T-helper 2 cell treated with Interferon-gamma antibody and Interleukin-4, amounts not matched to agents 5 μg/mL and 100 μg/mL, for 36 hours (primary cell): Measurements from ENCODE around the gene CHD9.
"Not testable (repeated sequence)": the region's sequence is repeated elsewhere in the genome, so short reads cannot be mapped to it uniquely, and the experiment has no call there.

Experiments
- DNase-seq: peaks from one replicate; pipeline ENCODE4 v3.0.0; 2021; ENCODE audit warnings: low spot score
- H3K27ac Mint-ChIP-seq: one replicate; pipeline ENCODE4 v1.8.0; 2021; ENCODE audit warnings: mild to moderate bottlenecking, mixed read lengths
- H3K27me3 Mint-ChIP-seq: one replicate; pipeline ENCODE4 v1.8.0; 2021; ENCODE audit warnings: low read depth, mixed read lengths
- H3K36me3 Mint-ChIP-seq: one replicate; pipeline ENCODE4 v1.8.0; 2021; ENCODE audit warnings: low read depth, mixed read lengths
- H3K4me1 Mint-ChIP-seq: one replicate; pipeline ENCODE4 v1.8.0; 2021; ENCODE audit warnings: low read depth, mixed read lengths
- H3K4me3 Mint-ChIP-seq: one replicate; pipeline ENCODE4 v1.8.0; 2022; ENCODE audit warnings: mild to moderate bottlenecking, moderate library complexity, mixed read lengths
- H3K9me3 Mint-ChIP-seq: one replicate; pipeline ENCODE4 v1.8.0; 2021; ENCODE audit warnings: mixed read lengths

The CHD9 gene

GRCh38 chr16:53175118-53175517, 120.3 kb downstream of the CHD9 start:
- Mint-ChIP-seq H3K4me1 (peaks cover 7% of the 10 kb centered on the region), H3K27ac (no peak overlapping the region), H3K27me3 (no peaks in the 10 kb centered on the region), H3K36me3 (no peaks in the 10 kb centered on the region), H3K4me3 (no peak overlapping the region), H3K9me3 (no peaks in the 10 kb centered on the region)
- no peak for DNase-seq

- Mint-ChIP-seq H3K36me3 (no peaks in the 10 kb centered on the region), H3K4me1 (peaks cover 7% of the 10 kb centered on the region), H3K9me3 (no peaks in the 10 kb centered on the region), H3K27me3 (no peaks in the 10 kb centered on the region), H3K27ac (no peak overlapping the region), H3K4me3 (no peak overlapping the region)
- DNase-seq: no peak
These were observed 121.6 kb downstream of the CHD9 start for GRCh38 chr16:53176434-53176833.

- Mint-ChIP-seq H3K27me3 (no peaks in the 10 kb centered on the region), H3K9me3 (peaks cover 37% of the 10 kb centered on the region), H3K4me3 (no peak overlapping the region), H3K4me1 (no peaks in the 10 kb centered on the region), H3K27ac (no peak overlapping the region), H3K36me3 (peaks cover 30% of the 10 kb centered on the region)
- no peak for DNase-seq
These were observed 128.7 kb downstream of the CHD9 start for GRCh38 chr16:53183442-53183841.

GRCh38 chr16:53185741-53186140, 130.9 kb downstream of the CHD9 start:
- Mint-ChIP-seq H3K9me3 (peaks cover 37% of the 10 kb centered on the region), H3K36me3 (peaks cover 32% of the 10 kb centered on the region)
- DNase-seq, H3K4me3 Mint-ChIP-seq, H3K4me1 Mint-ChIP-seq, H3K27ac Mint-ChIP-seq, H3K27me3 Mint-ChIP-seq: not testable (repeated sequence)

GRCh38 chr16:53187775-53188174, 133.0 kb downstream of the CHD9 start:
- Mint-ChIP-seq H3K36me3 (peaks cover 30% of the 10 kb centered on the region), H3K4me3 (no peak overlapping the region), H3K9me3 (peaks cover 37% of the 10 kb centered on the region), H3K27me3 (no peaks in the 10 kb centered on the region), H3K27ac (no peak overlapping the region), H3K4me1 (no peaks in the 10 kb centered on the region)
- no peak for DNase-seq

GRCh38 chr16:53191413-53191812, 136.6 kb downstream of the CHD9 start:
- Mint-ChIP-seq H3K4me3 (no peak overlapping the region), H3K27ac (no peak overlapping the region), H3K9me3 (peaks cover 12% of the 10 kb centered on the region), H3K4me1 (no peaks in the 10 kb centered on the region), H3K27me3 (no peaks in the 10 kb centered on the region), H3K36me3 (peaks cover 8% of the 10 kb centered on the region)
- DNase-seq: no peak

- Mint-ChIP-seq H3K27ac (no peak overlapping the region), H3K4me1 (no peaks in the 10 kb centered on the region), H3K4me3 (no peak overlapping the region), H3K9me3 (peaks cover 4% of the 10 kb centered on the region), H3K36me3 (peaks cover 7% of the 10 kb centered on the region), H3K27me3 (no peaks in the 10 kb centered on the region)
- no peak for DNase-seq
These were observed 144.1 kb downstream of the CHD9 start for GRCh38 chr16:53198933-53199332.

- H3K27ac Mint-ChIP-seq: no peak overlapping the region
These were observed 147.1 kb downstream of the CHD9 start for GRCh38 chr16:53201900-53202299.

GRCh38 chr16:53202398-53202797, 147.6 kb downstream of the CHD9 start:
- Mint-ChIP-seq H3K27me3 (no peaks in the 10 kb centered on the region), H3K27ac (no peak overlapping the region), H3K36me3 (peaks cover 7% of the 10 kb centered on the region), H3K9me3 (peaks cover 4% of the 10 kb centered on the region), H3K4me1 (no peaks in the 10 kb centered on the region), H3K4me3 (no peak overlapping the region)
- DNase-seq: no peak

More at GRCh38 chr16:53201900-53202299, 147.1 kb downstream of the CHD9 start:
- no peaks in the 10 kb centered on the region for H3K4me1 Mint-ChIP-seq
- H3K36me3 Mint-ChIP-seq: peaks cover 7% of the 10 kb centered on the region
- DNase-seq: no peak
- peaks cover 4% of the 10 kb centered on the region for H3K9me3 Mint-ChIP-seq
- no peaks in the 10 kb centered on the region for H3K27me3 Mint-ChIP-seq
- no peak overlapping the region for H3K4me3 Mint-ChIP-seq

- no peaks in the 10 kb centered on the region for H3K27me3 Mint-ChIP-seq
- peak overlapping the region; percentile 87 for H3K27ac Mint-ChIP-seq
- peaks cover 3% of the 10 kb centered on the region for H3K36me3 Mint-ChIP-seq
- H3K4me3 Mint-ChIP-seq: peak overlapping the region; percentile 75
- no peaks in the 10 kb centered on the region for H3K9me3 Mint-ChIP-seq
- H3K4me1 Mint-ChIP-seq: peaks cover 9% of the 10 kb centered on the region
- DNase-seq: no peak
These were observed 153.3 kb downstream of the CHD9 start for GRCh38 chr16:53207810-53208752.

- Mint-ChIP-seq H3K27ac (peak overlapping the region; percentile 50), H3K4me1 (peaks cover 9% of the 10 kb centered on the region), H3K9me3 (no peaks in the 10 kb centered on the region), H3K4me3 (peak overlapping the region; percentile 69), H3K27me3 (no peaks in the 10 kb centered on the region), H3K36me3 (peaks cover 3% of the 10 kb centered on the region)
- no peak for DNase-seq
These were observed 154.6 kb downstream of the CHD9 start for GRCh38 chr16:53209429-53209828.

- no peaks in the 10 kb centered on the region for H3K9me3 Mint-ChIP-seq
- H3K27ac Mint-ChIP-seq: no peak overlapping the region
- H3K27me3 Mint-ChIP-seq: no peaks in the 10 kb centered on the region
- peaks cover 3% of the 10 kb centered on the region for H3K36me3 Mint-ChIP-seq
- peak overlapping the region; percentile 43 for H3K4me3 Mint-ChIP-seq
- DNase-seq: no peak
- H3K4me1 Mint-ChIP-seq: peaks cover 9% of the 10 kb centered on the region
These were observed 155.1 kb downstream of the CHD9 start for GRCh38 chr16:53209877-53210276.

- no peaks in the 10 kb centered on the region for H3K27me3 Mint-ChIP-seq
- no peaks in the 10 kb centered on the region for H3K9me3 Mint-ChIP-seq
- peaks cover 3% of the 10 kb centered on the region for H3K36me3 Mint-ChIP-seq
- no peak overlapping the region for H3K27ac Mint-ChIP-seq
- DNase-seq: no peak
- no peak overlapping the region for H3K4me3 Mint-ChIP-seq
- H3K4me1 Mint-ChIP-seq: peaks cover 9% of the 10 kb centered on the region
These were observed 156.5 kb downstream of the CHD9 start for GRCh38 chr16:53211253-53211652.

GRCh38 chr16:53212893-53213223, 158.1 kb downstream of the CHD9 start:
- Mint-ChIP-seq H3K9me3 (no peaks in the 10 kb centered on the region), H3K4me1 (peaks cover 8% of the 10 kb centered on the region), H3K27ac (no peak overlapping the region), H3K4me3 (no peak overlapping the region), H3K27me3 (no peaks in the 10 kb centered on the region), H3K36me3 (peaks cover 3% of the 10 kb centered on the region)
- DNase-seq: no peak

GRCh38 chr16:53213542-53213941, 158.8 kb downstream of the CHD9 start:
- Mint-ChIP-seq H3K9me3 (no peaks in the 10 kb centered on the region), H3K27me3 (no peaks in the 10 kb centered on the region), H3K36me3 (peaks cover 3% of the 10 kb centered on the region), H3K4me3 (no peak overlapping the region), H3K4me1 (peaks cover 2% of the 10 kb centered on the region), H3K27ac (no peak overlapping the region)
- DNase-seq: no peak
